HG02943 (cell line): ENCODE results near the gene SPSB1.

Source experiments
- ATAC-seq: cut with Tn5 transposase; IDR thresholded peaks from one replicate; pipeline ENCODE4 v1.9.1; 2021; ENCODE audit warnings: mild to moderate bottlenecking, low read depth, moderate library complexity; ENCODE audit not compliant: unreplicated experiment

SPSB1 gene

GRCh38 chr1:9278585-9279153, 14.0 kb upstream of the SPSB1 start:
- ATAC-seq, result no peak

GRCh38 chr1:9279172-9279840, 13.4 kb upstream of the SPSB1 start:
- ATAC-seq, result no peak

- no peak for ATAC-seq
These were observed 12.5 kb upstream of the SPSB1 start for GRCh38 chr1:9280015-9280860.

GRCh38 chr1:9281071-9281827, 11.4 kb upstream of the SPSB1 start:
- no peak for ATAC-seq

GRCh38 chr1:9281908-9282695, 10.6 kb upstream of the SPSB1 start:
- no peak for ATAC-seq

GRCh38 chr1:9282696-9282955, 10.1 kb upstream of the SPSB1 start:
- ATAC-seq, result no peak

- no peak for ATAC-seq
These were observed 8.6 kb upstream of the SPSB1 start for GRCh38 chr1:9284061-9284460.

GRCh38 chr1:9286556-9286955, 6.1 kb upstream of the SPSB1 start:
- no peak for ATAC-seq

- no peak for ATAC-seq
These were observed 3.6 kb upstream of the SPSB1 start for GRCh38 chr1:9289090-9289534.

- no peak for ATAC-seq
These were observed 2.8 kb upstream of the SPSB1 start for GRCh38 chr1:9289711-9290485.

GRCh38 chr1:9291914-9292360, 757 bp upstream of the SPSB1 start:
- ATAC-seq, result no peak

- ATAC-seq, result no peak
These were observed 493 bp downstream of the SPSB1 start for GRCh38 chr1:9293241-9293532.

GRCh38 chr1:9293533-9294404, 1.1 kb downstream of the SPSB1 start:
- no peak for ATAC-seq

- ATAC-seq, result no peak
These were observed 1.7 kb downstream of the SPSB1 start for GRCh38 chr1:9294405-9294773.

GRCh38 chr1:9294910-9295636, 2.4 kb downstream of the SPSB1 start:
- no peak for ATAC-seq

- no peak for ATAC-seq
These were observed 3.2 kb downstream of the SPSB1 start for GRCh38 chr1:9295884-9296283.

GRCh38 chr1:9296850-9297249, 4.2 kb downstream of the SPSB1 start:
- ATAC-seq, result no peak

- ATAC-seq, result no peak
These were observed 5.1 kb downstream of the SPSB1 start for GRCh38 chr1:9297831-9298230.
